Upper lobe of right lung (tissue), 1 donor: ENCODE measurements around the gene PLCB2. TPM values are rescaled to one million over a fixed set of nuclear protein-coding genes. Genes with fewer than 3 reads are reported as not detected.

Experiments
- ATAC-seq: fragments of 200-7000 bp; cut with Tn5 transposase; one replicate; pipeline ENCODE4 v1.9.1; 2020; ENCODE audit warnings: mild to moderate bottlenecking, moderate library complexity
- DNase-seq: peaks from one replicate; pipeline ENCODE4 v3.0.0-alpha.2; 2020
- H3K27ac ChIP-seq: fragments of 200-600 bp; one replicate; pipeline ENCODE4 v1.8.0; 2022
- H3K27me3 ChIP-seq: fragments of 200-600 bp; one replicate; pipeline ENCODE4 v1.8.0; 2022; ENCODE audit warnings: mild to moderate bottlenecking
- H3K36me3 ChIP-seq: fragments of 200-600 bp; one replicate; pipeline ENCODE4 v1.8.0; 2022
- H3K4me1 ChIP-seq: fragments of 200-600 bp; one replicate; pipeline ENCODE4 v1.8.0; 2022
- H3K4me3 ChIP-seq: fragments of 200-600 bp; one replicate; pipeline ENCODE4 v1.8.0; 2022; ENCODE audit warnings: mild to moderate bottlenecking
- H3K9me3 ChIP-seq: fragments of 200-600 bp; one replicate; pipeline ENCODE4 v1.8.0; 2022
- intact Hi-C: fragments of 100-400 bp; cut with DNase I; formaldehyde crosslinking; loops from one replicate; pipeline ENCODE4 v1.11.0; 2022
- total RNA-seq: library from RNA; stranded (reverse); fragmentation: NEBNext Ultra II Directional; extraction: Animal tissue kit (Norgen Biotek cat#: 25700); gene quantifications from one replicate; pipeline ENCODE4 v1.2.1, GENCODE V29; 2021
- TF ChIP-seq, protein P1 (sequence below): fragments of 200-600 bp; IDR thresholded peaks from one replicate; pipeline ENCODE4 v1.8.0; 2022; ENCODE audit warnings: antibody characterized with exemption
- donor health status: DM: no; HTN: yes; CAD: no; lungs with severe emphysema.

PLCB2 gene
- total RNA-seq, 1 donor from 2014 or later = 61.2 TPM

DNA sequence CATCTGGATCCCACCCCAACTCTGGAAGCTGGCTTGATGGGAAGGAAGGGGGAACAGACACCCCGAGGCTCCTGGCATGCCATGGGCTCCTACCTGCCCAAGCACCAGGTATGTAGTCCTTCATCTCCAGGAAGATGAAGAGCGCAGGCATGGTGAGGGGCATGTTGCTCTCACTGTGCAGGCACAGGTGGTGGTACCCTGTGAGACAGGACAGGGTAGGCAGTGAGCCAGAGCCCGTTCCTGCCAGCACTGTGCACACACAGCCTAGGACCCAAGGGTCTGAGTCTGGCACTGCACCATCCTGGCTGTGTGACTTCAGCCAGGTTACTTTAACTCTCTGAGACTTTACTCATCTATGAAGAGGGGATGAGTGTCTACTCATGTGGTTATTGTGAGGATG lies 15.5 kb downstream of the PLCB2 start:
- Histone ChIP-seq H3K27me3 (no peaks in the 10 kb centered on the region), H3K9me3 (no peaks in the 10 kb centered on the region), H3K36me3 (no peaks in the 10 kb centered on the region), H3K27ac (no peak overlapping the region), H3K4me1 (peaks cover 10% of the 10 kb centered on the region), H3K4me3 (no peak overlapping the region)
- DNase-seq (no peak), ATAC-seq (no peak)
- TF ChIP-seq, protein P1, sequence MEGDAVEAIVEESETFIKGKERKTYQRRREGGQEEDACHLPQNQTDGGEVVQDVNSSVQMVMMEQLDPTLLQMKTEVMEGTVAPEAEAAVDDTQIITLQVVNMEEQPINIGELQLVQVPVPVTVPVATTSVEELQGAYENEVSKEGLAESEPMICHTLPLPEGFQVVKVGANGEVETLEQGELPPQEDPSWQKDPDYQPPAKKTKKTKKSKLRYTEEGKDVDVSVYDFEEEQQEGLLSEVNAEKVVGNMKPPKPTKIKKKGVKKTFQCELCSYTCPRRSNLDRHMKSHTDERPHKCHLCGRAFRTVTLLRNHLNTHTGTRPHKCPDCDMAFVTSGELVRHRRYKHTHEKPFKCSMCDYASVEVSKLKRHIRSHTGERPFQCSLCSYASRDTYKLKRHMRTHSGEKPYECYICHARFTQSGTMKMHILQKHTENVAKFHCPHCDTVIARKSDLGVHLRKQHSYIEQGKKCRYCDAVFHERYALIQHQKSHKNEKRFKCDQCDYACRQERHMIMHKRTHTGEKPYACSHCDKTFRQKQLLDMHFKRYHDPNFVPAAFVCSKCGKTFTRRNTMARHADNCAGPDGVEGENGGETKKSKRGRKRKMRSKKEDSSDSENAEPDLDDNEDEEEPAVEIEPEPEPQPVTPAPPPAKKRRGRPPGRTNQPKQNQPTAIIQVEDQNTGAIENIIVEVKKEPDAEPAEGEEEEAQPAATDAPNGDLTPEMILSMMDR = no peak
- intact Hi-C loops = no loop called here

DNA sequence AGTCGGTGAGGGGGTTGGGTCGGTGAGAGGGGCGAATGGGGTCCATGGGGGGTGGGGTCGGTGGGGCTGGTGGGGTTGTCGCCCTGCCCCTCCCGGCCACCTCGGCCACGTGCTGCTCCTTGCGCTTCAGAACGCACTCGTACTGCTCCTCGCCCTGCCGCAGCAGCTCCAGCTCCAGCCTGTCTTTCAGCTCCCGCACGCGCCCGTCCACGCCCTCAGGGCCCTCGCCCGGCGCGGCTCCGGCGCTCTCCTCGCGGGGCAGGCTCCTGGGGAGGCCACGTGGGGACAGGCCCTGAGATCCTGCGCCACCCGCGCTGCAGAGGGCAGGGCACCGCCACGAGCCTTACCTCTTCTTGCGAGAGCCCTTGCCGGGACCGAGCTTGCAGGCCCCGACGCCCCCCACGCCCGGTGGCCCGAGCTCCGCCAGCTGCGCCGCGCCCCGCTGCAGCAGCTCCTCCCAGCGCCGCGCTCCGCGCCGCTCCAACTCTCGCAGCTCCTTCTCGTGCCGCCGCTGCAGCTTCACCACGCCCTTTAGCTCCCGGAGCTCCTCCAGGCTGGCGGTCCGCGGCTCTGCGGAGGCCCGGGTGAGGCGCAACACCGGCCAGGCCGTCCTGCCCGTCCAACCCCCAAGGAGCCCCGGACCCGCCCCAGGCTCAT lies 16.7 kb downstream of the PLCB2 start:
- no peaks in the 10 kb centered on the region for H3K36me3 ChIP-seq
- intact Hi-C loops = no loop called here
- ATAC-seq = peak; percentile 79
- TF ChIP-seq, protein P1 = no peak
- peak; percentile 82 for DNase-seq
- no peaks in the 10 kb centered on the region for H3K9me3 ChIP-seq
- H3K4me3 ChIP-seq = peak overlapping the region; percentile 25
- no peak overlapping the region for H3K27ac ChIP-seq
- peaks cover 12% of the 10 kb centered on the region for H3K4me1 ChIP-seq
- no peaks in the 10 kb centered on the region for H3K27me3 ChIP-seq

DNA sequence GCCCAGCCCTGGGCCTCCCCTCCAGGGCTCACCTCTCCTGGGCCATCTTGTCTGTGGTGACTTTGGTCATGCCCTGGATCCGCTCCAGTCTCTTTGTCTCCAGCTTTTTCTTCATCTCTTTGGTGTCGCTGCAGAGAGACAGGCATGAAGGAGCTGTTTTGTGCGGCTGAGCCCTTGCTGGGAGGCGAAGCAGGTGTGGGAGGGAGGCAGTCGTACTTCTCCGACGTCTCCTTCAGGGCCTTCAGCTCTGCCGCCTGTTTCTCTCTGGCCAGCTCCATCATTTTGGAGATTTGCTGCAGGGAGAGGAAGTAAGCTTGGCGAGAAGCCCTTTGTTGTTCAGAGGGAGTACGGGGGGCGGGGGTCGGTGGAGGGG lies 17.2 kb downstream of the PLCB2 start:
- Histone ChIP-seq H3K27ac (no peak overlapping the region), H3K4me1 (peaks cover 17% of the 10 kb centered on the region), H3K36me3 (no peaks in the 10 kb centered on the region), H3K9me3 (no peaks in the 10 kb centered on the region), H3K4me3 (no peak overlapping the region), H3K27me3 (no peaks in the 10 kb centered on the region)
- intact Hi-C loops = no loop called here
- ATAC-seq (no peak), DNase-seq (no peak)
- TF ChIP-seq, protein P1 = no peak

DNA sequence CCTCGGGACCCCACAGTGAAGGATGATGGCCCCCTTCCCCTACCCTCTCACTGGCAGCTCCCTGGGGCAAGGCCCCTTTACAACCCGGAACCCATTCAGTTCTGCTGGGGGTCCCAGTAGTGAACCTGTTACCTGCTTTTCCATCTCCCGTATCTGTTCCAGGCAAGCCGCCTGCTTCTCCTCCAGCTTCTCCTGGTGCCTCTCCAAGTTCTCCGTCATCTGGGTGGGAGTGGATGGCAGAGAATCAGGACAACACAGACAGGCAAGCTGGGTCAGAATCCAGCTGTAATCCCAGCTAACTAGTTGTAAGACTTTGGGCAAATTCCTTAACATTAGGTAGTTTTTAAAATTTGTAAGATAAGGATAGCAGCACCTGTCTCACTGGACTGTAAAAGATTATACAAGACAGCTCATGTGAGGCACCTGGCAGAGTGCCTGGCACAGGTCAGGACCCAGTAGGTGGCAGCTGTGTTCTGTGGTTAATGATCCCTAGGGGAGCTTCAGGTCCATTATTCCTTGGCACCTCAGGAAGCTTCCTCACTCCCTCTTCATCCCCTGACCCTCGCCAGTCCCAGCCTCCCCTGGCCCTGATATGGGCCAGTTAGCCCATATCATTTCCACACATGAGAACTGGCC lies 18.5 kb downstream of the PLCB2 start:
- Histone ChIP-seq H3K36me3 (no peaks in the 10 kb centered on the region), H3K4me3 (no peak overlapping the region), H3K4me1 (peaks cover 22% of the 10 kb centered on the region), H3K27me3 (peaks cover 3% of the 10 kb centered on the region), H3K27ac (no peak overlapping the region), H3K9me3 (no peaks in the 10 kb centered on the region)
- no peak for ATAC-seq
- TF ChIP-seq, protein P1 = no peak
- intact Hi-C loops = no loop called here
- DNase-seq = no peak

DNA sequence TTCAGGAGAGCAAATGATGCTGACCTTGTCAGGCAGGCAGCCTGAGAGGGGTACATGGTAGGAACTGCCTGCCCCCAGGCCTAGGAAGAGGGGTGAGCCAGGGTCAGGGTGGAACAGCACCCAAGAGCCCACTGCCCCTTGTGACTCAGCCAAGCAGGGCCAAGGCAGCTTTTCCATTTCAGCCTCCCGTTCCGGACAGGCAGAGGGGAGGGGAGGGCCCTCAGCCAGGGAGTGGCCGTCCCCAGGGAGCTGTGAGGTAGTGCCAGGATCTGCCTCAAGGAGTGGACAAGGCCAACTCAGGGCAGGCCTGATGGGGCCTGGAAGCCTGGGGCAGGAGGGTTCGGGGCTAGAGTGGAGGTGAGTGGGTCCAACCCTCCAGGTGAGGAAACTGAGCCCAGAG lies 19.8 kb downstream of the PLCB2 start:
- intact Hi-C loops = no loop called here

More for the DNA sequence above, 19.8 kb downstream of the PLCB2 start:
- Histone ChIP-seq H3K36me3 (no peaks in the 10 kb centered on the region), H3K4me1 (peaks cover 28% of the 10 kb centered on the region), H3K4me3 (no peak overlapping the region), H3K9me3 (no peaks in the 10 kb centered on the region), H3K27me3 (peaks cover 15% of the 10 kb centered on the region), H3K27ac (no peak overlapping the region)
- ATAC-seq = no peak
- TF ChIP-seq, protein P1 = no peak
- no peak for DNase-seq
